ENCODE measurements around the gene NT5DC1.

The NT5DC1 gene

GRCh38 chr6:116191881-116192280 lies 91.2 kb downstream of the NT5DC1 start:
- no peak for TF ChIP-seq CTCF (IDR thresholded peaks at IDR 0.05; ENCODE audit: low read depth, low read length)
- DNase-seq (ENCODE audit: extremely low read depth, low read depth), result no peak

GRCh38 chr6:116192786-116193185 lies 92.1 kb downstream of the NT5DC1 start:
- TF ChIP-seq CTCF (IDR thresholded peaks at IDR 0.05; ENCODE audit: low read depth, low read length), result no peak
- no peak for DNase-seq (ENCODE audit: extremely low read depth, low read depth)

- no peak for DNase-seq (ENCODE audit: extremely low read depth, low read depth)
- TF ChIP-seq CTCF (IDR thresholded peaks at IDR 0.05; ENCODE audit: low read depth, low read length), result no peak
Observed at GRCh38 chr6:116196841-116197240, 96.2 kb downstream of the NT5DC1 start.

GRCh38 chr6:116200619-116201249 lies 100.1 kb downstream of the NT5DC1 start:
- DNase-seq (ENCODE audit: extremely low read depth, low read depth), result no peak
- no peak for TF ChIP-seq CTCF (IDR thresholded peaks at IDR 0.05; ENCODE audit: low read depth, low read length)

GRCh38 chr6:116201538-116201937 lies 100.9 kb downstream of the NT5DC1 start:
- no peak for TF ChIP-seq CTCF (IDR thresholded peaks at IDR 0.05; ENCODE audit: low read depth, low read length)
- DNase-seq (ENCODE audit: extremely low read depth, low read depth), result no peak

GRCh38 chr6:116205281-116205680 lies 104.6 kb downstream of the NT5DC1 start:
- no peak for TF ChIP-seq CTCF (IDR thresholded peaks at IDR 0.05; ENCODE audit: low read depth, low read length)

GRCh38 chr6:116206231-116206903 lies 105.7 kb downstream of the NT5DC1 start:
- DNase-seq (ENCODE audit: extremely low read depth, low read depth), result no peak
- no peak for TF ChIP-seq CTCF (IDR thresholded peaks at IDR 0.05; ENCODE audit: low read depth, low read length)

More at GRCh38 chr6:116205281-116205680, 104.6 kb downstream of the NT5DC1 start:
- no peak for DNase-seq (ENCODE audit: extremely low read depth, low read depth)

Data from AG09319 (cell line).